Measurements from ENCODE around the gene PKNOX2. TPM values are rescaled to one million over a fixed set of nuclear protein-coding genes. Genes with fewer than 3 reads are reported as not detected.

PKNOX2 gene
- total RNA-seq, 1 donor from 2014 or later, result 8.7 TPM

DNA sequence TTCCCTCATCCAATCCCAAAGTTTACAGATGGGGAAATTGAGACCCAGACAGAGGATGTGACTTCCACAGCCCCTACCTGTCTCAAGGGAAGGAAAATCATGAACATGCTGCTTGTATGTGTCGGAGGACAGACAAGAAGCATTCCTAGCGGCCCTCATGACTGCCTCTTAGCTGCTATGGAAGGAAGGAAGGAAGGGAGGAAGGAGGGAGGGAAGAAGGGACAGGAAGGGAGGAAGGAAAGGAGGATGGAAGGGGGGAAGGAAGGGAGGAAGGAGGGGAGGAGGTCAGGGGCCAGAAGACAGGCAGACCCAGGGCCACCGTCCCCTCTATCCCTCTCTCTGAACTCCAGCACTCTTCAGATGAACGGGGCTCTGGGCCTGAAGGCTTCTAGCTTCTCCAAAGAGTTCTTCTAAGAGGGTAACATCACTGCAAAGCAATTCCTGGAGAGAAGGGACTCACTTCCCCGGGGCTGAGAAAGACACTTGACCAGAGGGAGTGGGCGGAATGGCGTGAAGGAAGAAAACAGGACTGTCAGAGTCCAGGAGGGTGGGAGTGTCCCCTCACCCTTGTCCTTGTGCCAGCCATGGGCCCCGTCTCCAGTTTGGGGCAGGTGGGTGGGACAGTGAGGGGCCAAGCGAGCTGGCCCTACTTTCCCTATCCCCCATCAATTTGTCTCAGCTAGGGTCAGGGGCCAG lies 182.2 kb downstream of the PKNOX2 start:
- Mint-ChIP-seq H3K27ac (ENCODE audit: unreplicated experiment) (no peak overlapping the region), H3K36me3 (ENCODE audit: unreplicated experiment) (no peaks in the 10 kb centered on the region), H3K4me1 (ENCODE audit: low read depth, unreplicated experiment) (peaks cover 32% of the 10 kb centered on the region), H3K4me3 (ENCODE audit: unreplicated experiment) (no peak overlapping the region), H3K9me3 (ENCODE audit: unreplicated experiment) (peaks cover 8% of the 10 kb centered on the region), H3K27me3 (ENCODE audit: unreplicated experiment) (peaks cover 5% of the 10 kb centered on the region)
- TF ChIP-seq, protein P1, sequence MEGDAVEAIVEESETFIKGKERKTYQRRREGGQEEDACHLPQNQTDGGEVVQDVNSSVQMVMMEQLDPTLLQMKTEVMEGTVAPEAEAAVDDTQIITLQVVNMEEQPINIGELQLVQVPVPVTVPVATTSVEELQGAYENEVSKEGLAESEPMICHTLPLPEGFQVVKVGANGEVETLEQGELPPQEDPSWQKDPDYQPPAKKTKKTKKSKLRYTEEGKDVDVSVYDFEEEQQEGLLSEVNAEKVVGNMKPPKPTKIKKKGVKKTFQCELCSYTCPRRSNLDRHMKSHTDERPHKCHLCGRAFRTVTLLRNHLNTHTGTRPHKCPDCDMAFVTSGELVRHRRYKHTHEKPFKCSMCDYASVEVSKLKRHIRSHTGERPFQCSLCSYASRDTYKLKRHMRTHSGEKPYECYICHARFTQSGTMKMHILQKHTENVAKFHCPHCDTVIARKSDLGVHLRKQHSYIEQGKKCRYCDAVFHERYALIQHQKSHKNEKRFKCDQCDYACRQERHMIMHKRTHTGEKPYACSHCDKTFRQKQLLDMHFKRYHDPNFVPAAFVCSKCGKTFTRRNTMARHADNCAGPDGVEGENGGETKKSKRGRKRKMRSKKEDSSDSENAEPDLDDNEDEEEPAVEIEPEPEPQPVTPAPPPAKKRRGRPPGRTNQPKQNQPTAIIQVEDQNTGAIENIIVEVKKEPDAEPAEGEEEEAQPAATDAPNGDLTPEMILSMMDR (IDR thresholded peaks at IDR 0.05; ENCODE audit: partially characterized antibody, unreplicated experiment), result no peak
- no peak for DNase-seq

DNA sequence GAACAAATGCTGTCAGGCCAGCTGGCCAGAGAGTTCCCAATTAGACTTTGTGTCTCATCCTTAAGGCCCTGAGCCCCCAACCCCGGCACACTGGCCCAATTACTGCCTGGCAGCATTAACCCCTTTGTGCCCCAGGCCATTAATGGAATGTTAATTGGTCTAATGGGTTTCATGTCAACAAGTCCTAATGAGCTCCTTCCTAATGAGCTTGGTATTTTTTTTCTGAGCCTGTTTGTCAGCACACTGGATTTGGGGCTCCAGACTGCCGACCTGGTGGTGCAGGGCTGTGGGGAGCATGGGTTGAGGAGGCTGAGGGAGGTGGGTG lies 182.7 kb downstream of the PKNOX2 start:
- Mint-ChIP-seq H3K27me3 (ENCODE audit: unreplicated experiment) (peaks cover 5% of the 10 kb centered on the region), H3K4me3 (ENCODE audit: unreplicated experiment) (no peak overlapping the region), H3K4me1 (ENCODE audit: low read depth, unreplicated experiment) (peaks cover 32% of the 10 kb centered on the region), H3K9me3 (ENCODE audit: unreplicated experiment) (peaks cover 8% of the 10 kb centered on the region), H3K36me3 (ENCODE audit: unreplicated experiment) (no peaks in the 10 kb centered on the region), H3K27ac (ENCODE audit: unreplicated experiment) (no peak overlapping the region)
- no peak for DNase-seq
- TF ChIP-seq, protein P1 (IDR thresholded peaks at IDR 0.05; ENCODE audit: partially characterized antibody, unreplicated experiment), result no peak

DNA sequence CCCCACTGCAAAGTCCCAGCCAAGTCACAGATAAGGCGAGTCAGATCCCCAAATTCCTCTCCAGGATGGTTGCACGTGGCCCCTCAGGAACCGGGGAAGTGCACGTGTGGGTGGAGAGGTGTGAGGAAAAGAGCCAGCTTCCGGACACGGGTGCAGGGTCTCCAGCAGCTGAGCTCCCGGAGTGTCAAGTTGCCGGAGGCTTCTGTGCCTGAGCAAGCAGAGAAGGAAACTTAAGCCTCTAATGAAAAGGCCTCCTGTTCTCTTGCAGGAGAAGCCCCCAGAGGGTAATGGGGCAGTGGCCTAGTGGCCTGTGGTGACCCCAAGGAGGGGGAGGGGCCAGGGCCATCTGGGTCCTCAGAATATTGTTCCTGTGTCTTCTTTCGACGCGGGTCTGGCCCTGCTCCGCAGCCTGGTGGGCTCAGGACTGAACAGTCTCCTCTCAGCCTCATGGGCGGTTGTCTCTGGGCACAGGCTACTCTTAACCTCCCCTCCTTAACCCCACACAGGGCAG lies 183.6 kb downstream of the PKNOX2 start:
- peaks cover 5% of the 10 kb centered on the region for H3K27me3 Mint-ChIP-seq (ENCODE audit: unreplicated experiment)
- peak overlapping the region; percentile 89 for H3K27ac Mint-ChIP-seq (ENCODE audit: unreplicated experiment)
- TF ChIP-seq, protein P1 (IDR thresholded peaks at IDR 0.05; ENCODE audit: partially characterized antibody, unreplicated experiment), result no peak
- peak; percentile 84 for DNase-seq
- H3K36me3 Mint-ChIP-seq (ENCODE audit: unreplicated experiment), result no peaks in the 10 kb centered on the region
- peaks cover 32% of the 10 kb centered on the region for H3K4me1 Mint-ChIP-seq (ENCODE audit: low read depth, unreplicated experiment)
- H3K4me3 Mint-ChIP-seq (ENCODE audit: unreplicated experiment), result peak overlapping the region; percentile 40
- peaks cover 9% of the 10 kb centered on the region for H3K9me3 Mint-ChIP-seq (ENCODE audit: unreplicated experiment)

DNA sequence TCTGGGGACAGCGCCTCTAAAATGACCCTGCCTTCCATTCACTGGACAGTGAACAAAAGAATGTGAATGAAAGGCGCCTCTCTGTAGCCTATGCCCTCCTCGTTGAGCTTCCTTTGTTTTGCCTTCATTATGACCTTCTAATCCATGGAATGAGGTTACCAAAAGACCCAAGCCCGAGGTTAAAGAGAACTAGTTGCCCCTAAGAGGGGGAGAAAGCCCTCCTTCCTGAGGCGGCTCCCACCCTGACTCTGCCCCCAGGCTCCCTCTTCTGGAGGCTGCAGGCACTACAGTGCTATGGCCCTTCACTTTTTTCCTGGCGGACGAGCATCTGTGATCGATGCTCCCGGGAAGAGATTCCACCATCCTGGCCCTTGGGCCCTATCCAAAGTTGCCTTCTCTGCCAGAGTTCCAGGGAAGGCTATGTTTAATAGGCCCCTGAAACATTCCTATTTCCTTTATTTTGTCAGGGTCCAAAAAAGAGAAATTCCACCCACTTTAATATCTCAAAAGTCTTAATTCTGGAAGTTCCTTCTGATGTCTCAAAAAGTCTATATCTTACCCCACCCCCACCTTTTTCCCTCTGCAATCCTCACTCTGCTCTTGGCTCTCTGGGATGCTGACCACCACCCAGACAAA lies 184.2 kb downstream of the PKNOX2 start:
- Mint-ChIP-seq H3K27ac (ENCODE audit: unreplicated experiment) (peak overlapping the region; percentile 89), H3K27me3 (ENCODE audit: unreplicated experiment) (peaks cover 5% of the 10 kb centered on the region), H3K4me3 (ENCODE audit: unreplicated experiment) (peak overlapping the region; percentile 40), H3K4me1 (ENCODE audit: low read depth, unreplicated experiment) (peaks cover 32% of the 10 kb centered on the region), H3K9me3 (ENCODE audit: unreplicated experiment) (peaks cover 7% of the 10 kb centered on the region), H3K36me3 (ENCODE audit: unreplicated experiment) (no peaks in the 10 kb centered on the region)
- peak; percentile 91 for DNase-seq
- TF ChIP-seq, protein P1 (IDR thresholded peaks at IDR 0.05; ENCODE audit: partially characterized antibody, unreplicated experiment), result peak; percentile 93

Measured in glutamatergic neuron (in vitro differentiated cells).